Cardiac fibroblast (primary cell): ENCODE results near the gene CAB39L.

Source experiments
- DNase-seq, 2 donors: peaks; one replicate each; pipeline versions ENCODE4 v3.0.0 to v3.0.0-alpha.2; 2010; ENCODE audit warnings: low read depth in 2 of 2
- H3K4me3 ChIP-seq, 2 donors: replicated peaks in 1 of 2; 1 replicate in 1 of 2; 2 replicates in 1 of 2; pipeline ENCODE4 v1.5.1; 2011; ENCODE audit warnings: low read depth in 2 of 2, low read length in 2 of 2, mild to moderate bottlenecking in 2 of 2, moderate library complexity in 1 of 2
- TF ChIP-seq, protein P1 (sequence below): IDR thresholded peaks from one replicate; pipeline ENCODE4 v1.5.1; 2011; ENCODE audit warnings: low read depth, mild to moderate bottlenecking, low read length, inconsistent platforms

The CAB39L gene

DNA sequence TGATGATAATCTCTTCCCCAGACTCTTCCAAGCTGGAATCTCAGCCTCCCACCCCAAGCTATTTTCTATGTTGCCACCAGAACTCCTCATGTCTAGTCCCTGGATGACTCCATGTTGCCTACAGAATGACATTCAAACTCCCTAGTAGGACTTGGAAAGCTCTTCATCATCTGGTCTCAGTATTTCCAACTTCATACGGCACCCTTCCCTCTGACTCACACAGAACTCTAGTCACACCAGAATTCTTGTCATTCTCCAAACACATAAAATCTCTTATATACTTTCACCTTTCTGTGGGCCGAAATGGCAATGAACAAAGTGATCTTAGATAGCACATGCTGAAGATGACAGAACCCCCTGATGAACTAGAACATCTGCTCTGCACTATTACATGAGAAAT is 86.2 kb downstream of the CAB39L start:
- DNase-seq, result peak; percentile 12 to 77

DNA sequence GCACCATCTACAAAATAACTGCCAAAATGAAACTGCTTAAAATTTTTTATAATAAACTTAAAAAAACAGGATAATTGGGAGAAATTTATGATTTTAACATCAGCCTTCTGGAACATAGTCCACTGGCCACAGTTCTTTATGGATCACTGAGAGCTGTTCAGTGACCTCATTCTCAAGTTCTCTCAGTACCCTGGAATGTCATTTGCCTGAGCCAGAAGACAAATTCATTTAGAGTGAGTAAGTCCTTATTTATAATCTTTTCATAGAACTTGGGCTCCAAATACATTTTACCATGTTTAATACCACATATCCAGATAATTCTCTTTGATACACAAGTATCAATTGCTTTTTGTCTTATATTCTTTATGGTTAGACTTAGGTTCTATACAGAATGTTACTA is 87.6 kb downstream of the CAB39L start:
- DNase-seq, result peak; percentile 74 to 93
- no peak overlapping the region for H3K4me3 ChIP-seq
- TF ChIP-seq, protein P1, sequence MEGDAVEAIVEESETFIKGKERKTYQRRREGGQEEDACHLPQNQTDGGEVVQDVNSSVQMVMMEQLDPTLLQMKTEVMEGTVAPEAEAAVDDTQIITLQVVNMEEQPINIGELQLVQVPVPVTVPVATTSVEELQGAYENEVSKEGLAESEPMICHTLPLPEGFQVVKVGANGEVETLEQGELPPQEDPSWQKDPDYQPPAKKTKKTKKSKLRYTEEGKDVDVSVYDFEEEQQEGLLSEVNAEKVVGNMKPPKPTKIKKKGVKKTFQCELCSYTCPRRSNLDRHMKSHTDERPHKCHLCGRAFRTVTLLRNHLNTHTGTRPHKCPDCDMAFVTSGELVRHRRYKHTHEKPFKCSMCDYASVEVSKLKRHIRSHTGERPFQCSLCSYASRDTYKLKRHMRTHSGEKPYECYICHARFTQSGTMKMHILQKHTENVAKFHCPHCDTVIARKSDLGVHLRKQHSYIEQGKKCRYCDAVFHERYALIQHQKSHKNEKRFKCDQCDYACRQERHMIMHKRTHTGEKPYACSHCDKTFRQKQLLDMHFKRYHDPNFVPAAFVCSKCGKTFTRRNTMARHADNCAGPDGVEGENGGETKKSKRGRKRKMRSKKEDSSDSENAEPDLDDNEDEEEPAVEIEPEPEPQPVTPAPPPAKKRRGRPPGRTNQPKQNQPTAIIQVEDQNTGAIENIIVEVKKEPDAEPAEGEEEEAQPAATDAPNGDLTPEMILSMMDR, result no peak

More for the DNA sequence above, 86.2 kb downstream of the CAB39L start:
- H3K4me3 ChIP-seq, result no peak overlapping the region
- TF ChIP-seq, protein P1, result no peak

DNA sequence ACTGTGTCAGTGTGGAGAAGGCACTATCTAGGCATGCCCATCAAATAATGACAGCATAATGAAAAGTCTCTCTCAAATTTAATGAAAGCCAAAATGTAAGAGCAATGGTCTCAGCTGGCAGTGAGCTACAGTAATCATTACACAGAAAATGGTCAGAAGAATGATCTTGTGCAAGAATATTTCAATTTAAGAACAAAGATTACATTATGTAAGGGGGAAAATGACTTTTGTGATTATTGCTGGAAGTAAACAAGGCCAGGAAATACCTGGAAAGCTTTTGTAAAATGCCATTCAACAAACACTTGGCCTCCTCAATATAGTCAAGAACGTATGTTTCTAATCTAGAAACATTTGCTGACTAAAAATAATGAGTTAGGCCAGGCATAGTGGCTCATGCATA is 89.1 kb downstream of the CAB39L start:
- no peak overlapping the region for H3K4me3 ChIP-seq
- peak; percentile 20 to 25 for DNase-seq
- TF ChIP-seq, protein P1, result no peak

DNA sequence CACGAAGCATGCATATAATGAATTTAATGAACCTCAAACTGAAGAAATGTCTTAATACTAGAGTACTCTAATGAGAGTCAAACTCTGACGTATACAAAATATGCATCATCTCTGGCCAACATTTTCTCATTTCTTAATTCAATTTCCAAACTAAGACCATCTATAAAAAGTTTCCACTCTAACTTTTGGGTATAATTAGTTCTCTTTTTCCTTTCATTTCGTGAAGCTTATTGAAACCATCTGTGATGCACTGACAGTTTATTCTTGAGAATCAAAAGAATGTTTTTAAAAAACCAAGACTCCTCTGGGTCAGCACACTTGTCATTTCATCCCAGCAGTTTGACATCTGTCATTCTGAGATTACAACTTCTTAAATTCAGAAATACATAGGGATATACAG is 90.0 kb downstream of the CAB39L start:
- DNase-seq, result no peak
- TF ChIP-seq, protein P1, result no peak
- no peak overlapping the region for H3K4me3 ChIP-seq

DNA sequence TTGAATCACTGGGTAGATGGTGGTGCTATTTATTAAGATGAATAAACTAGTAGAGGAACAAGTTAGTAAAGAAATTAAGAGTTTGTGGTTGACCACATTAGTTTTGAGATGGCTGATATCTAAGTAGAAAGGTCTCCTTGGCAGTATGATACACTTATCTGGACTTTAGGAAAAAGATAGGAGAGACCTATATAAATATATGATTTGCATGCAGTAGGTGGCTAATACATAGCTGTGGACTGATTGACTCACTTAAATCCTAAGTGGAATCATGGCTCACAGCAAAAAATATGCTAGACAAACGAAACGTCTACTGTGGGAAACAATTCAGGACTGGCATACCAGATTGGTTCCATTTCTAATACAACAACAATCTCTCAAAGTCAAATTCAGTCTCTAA is 92.0 kb downstream of the CAB39L start:
- peak in 1 of 2 donors; percentile 78 for DNase-seq
- H3K4me3 ChIP-seq, result no peak overlapping the region
- TF ChIP-seq, protein P1, result no peak

DNA sequence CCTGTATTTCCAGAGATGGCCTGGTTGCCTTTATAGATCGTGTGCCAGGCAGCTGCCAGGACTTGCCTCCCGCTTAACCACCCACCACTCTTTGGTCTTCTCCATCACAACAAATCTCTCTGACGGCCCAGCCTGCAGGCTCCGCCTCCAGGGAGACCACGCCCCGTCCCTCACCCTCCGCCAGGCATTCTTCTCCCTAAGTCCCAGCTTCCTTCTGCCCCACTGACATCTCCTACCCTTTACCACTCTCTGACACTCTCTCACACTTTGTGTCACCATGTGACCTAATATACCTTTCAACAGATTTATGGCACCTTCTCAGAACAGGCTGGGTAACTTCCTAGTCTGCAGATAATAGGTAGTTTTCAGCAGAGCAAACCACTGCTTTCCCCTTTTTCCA is 95.1 kb downstream of the CAB39L start:
- no peak overlapping the region for H3K4me3 ChIP-seq
- no peak for DNase-seq
- TF ChIP-seq, protein P1, result no peak

DNA sequence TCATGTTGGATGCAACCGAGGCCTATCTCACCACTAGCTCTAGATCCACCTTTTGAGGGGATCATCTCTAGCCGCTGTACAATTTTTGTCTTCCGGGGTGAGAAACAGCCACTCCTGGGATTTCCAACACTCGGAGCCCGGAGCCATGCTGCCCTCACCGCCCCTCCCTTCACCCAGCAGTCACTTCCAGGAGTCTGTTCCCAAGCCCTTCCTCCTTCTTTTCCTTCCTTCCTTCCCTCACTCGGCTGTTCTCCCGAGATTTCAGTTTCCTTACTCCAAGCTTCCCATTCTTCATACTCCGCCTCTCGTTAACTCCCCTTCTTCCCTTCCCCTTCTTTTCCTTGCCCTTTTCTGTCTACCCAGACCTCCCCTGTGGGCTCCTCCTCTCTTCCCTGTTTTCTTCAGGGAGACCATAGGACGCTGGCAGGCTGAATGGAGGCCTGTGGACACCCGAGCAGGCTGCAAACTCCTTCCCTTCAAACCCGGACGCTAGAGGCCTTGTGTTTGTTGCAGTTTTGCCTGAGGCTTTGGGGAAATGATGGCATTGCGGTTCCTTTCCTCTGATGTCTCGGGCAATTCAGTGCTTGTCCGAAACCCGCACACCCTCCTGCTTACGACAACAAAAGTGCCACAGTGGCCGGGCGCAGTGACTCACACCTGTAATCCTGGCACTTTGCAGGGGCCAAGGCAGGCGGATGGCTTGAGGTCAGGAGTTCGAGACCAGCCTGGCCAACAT is 96.0 kb downstream of the CAB39L start:
- DNase-seq, result no peak
- TF ChIP-seq, protein P1, result no peak
- no peak overlapping the region for H3K4me3 ChIP-seq
